MM.1S (cell line): ENCODE measurements around the gene C13orf42.

ENCODE experiments used
- DNase-seq: peaks from one replicate; pipeline ENCODE4 v3.0.0-alpha.2; 2015
- H2AFZ ChIP-seq: fragments of 300-600 bp; sonication (generic); 2 replicates; pipeline ENCODE4 v1.6.0; 2016; ENCODE audit warnings: antibody characterized with exemption, low read length
- H3F3A ChIP-seq: fragments of 300-600 bp; sonication (generic); 2 replicates; pipeline ENCODE4 v1.6.1; 2016; ENCODE audit warnings: mild to moderate bottlenecking, antibody characterized with exemption, low read length, moderate library complexity, mixed read lengths; ENCODE audit not compliant: insufficient read depth
- H3K27ac ChIP-seq: fragments of 300-600 bp; sonication (generic); 2 replicates; pipeline ENCODE4 v1.5.1; 2016; ENCODE audit warnings: mild to moderate bottlenecking, low read length
- H3K27me3 ChIP-seq: fragments of 300-600 bp; sonication (generic); replicated peaks from 2 replicates; pipeline ENCODE4 v1.6.0; 2016; ENCODE audit warnings: low read length; ENCODE audit not compliant: insufficient read depth
- H3K36me3 ChIP-seq: fragments of 300-600 bp; sonication (generic); replicated peaks from 2 replicates; pipeline ENCODE4 v1.6.1; 2016; ENCODE audit warnings: mild to moderate bottlenecking, low read length, mixed read lengths; ENCODE audit not compliant: insufficient read depth
- H3K4me1 ChIP-seq: fragments of 300-600 bp; sonication (generic); 2 replicates; pipeline ENCODE4 v1.6.1; 2016; ENCODE audit warnings: low read length, mixed read lengths
- H3K4me2 ChIP-seq: fragments of 300-600 bp; sonication (generic); 2 replicates; pipeline ENCODE4 v1.6.0; 2016; ENCODE audit warnings: low read depth, low read length
- H3K4me3 ChIP-seq: fragments of 300-600 bp; sonication (generic); 2 replicates; pipeline ENCODE4 v1.5.1; 2016; ENCODE audit warnings: low read length, mixed read lengths
- H3K79me2 ChIP-seq: fragments of 300-600 bp; sonication (generic); 2 replicates; pipeline ENCODE4 v1.6.1; 2016; ENCODE audit warnings: mixed run types, low read length, mixed read lengths
- H3K9ac ChIP-seq: fragments of 300-600 bp; sonication (generic); 2 replicates; pipeline ENCODE4 v1.6.1; 2016; ENCODE audit warnings: low read length, mixed read lengths
- H3K9me2 ChIP-seq: fragments of 300-600 bp; sonication (generic); replicated peaks from 2 replicates; pipeline ENCODE4 v1.6.1; 2016; ENCODE audit warnings: mild to moderate bottlenecking, low read length, mixed read lengths; ENCODE audit not compliant: insufficient read depth
- H3K9me3 ChIP-seq: fragments of 300-600 bp; sonication (generic); replicated peaks from 2 replicates; pipeline ENCODE4 v1.6.1; 2016; ENCODE audit warnings: mild to moderate bottlenecking, low read length, mixed read lengths; ENCODE audit not compliant: insufficient read depth
- H4K20me1 ChIP-seq: fragments of 300-600 bp; sonication (generic); 2 replicates; pipeline ENCODE4 v1.6.1; 2016; ENCODE audit warnings: mild to moderate bottlenecking, low read length, moderate library complexity, mixed read lengths; ENCODE audit not compliant: insufficient read depth
- EZH2 ChIP-seq: fragments of 300-600 bp; sonication (generic); optimal IDR thresholded peaks from 2 replicates; pipeline ENCODE3; 2017; ENCODE audit warnings: low read depth, mild to moderate bottlenecking, antibody characterized with exemption, low read length, mixed read lengths
- EZH2phosphoT487 ChIP-seq: fragments of 300-600 bp; sonication (generic); IDR thresholded peaks from 2 replicates; pipeline ENCODE4 v1.6.1; 2018; ENCODE audit warnings: antibody characterized with exemption, low read length
- TF ChIP-seq, protein P1 (sequence below): fragments of 300-600 bp; sonication (generic); IDR thresholded peaks from 2 replicates; pipeline ENCODE4 v1.5.1; 2016; ENCODE audit warnings: antibody characterized with exemption, low read length, mixed read lengths

Gene C13orf42

DNA sequence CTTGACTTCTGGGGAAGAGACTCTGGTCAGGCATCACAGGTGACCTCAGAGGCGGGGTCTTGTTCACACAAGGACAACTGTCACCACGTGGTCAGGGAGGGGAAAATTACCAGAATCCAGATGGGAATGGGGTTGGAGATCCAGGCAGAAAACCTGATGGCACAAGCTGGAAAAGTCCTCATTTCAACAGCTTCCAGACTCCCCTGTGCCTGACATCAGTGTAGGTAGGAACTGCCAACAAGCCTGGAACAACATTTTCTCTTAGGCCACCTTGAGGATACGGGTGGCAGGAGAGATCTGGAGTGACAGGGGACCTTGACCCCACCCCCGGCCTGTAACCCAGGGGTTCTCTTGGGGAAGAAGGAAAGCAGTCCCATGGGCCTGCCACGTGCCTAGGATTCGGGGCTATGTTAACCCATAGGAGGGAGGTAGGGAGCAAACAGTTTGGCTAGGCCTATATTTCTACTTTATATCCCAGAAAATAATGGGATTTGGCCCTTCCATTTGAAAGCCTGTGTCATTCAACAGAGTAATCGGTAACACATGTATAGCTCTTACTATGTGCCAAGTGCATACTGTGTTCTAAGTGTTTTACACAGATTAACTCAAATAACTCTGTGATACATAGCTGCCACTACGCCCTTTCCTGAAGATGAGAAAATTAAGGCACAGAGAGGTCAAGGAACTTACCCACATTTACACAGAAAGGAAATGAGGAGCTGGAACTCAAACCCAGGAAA, 44.9 kb upstream of the C13orf42 start:
- no peaks in the 10 kb centered on the region for H3K4me1 ChIP-seq
- TF ChIP-seq, protein P1, sequence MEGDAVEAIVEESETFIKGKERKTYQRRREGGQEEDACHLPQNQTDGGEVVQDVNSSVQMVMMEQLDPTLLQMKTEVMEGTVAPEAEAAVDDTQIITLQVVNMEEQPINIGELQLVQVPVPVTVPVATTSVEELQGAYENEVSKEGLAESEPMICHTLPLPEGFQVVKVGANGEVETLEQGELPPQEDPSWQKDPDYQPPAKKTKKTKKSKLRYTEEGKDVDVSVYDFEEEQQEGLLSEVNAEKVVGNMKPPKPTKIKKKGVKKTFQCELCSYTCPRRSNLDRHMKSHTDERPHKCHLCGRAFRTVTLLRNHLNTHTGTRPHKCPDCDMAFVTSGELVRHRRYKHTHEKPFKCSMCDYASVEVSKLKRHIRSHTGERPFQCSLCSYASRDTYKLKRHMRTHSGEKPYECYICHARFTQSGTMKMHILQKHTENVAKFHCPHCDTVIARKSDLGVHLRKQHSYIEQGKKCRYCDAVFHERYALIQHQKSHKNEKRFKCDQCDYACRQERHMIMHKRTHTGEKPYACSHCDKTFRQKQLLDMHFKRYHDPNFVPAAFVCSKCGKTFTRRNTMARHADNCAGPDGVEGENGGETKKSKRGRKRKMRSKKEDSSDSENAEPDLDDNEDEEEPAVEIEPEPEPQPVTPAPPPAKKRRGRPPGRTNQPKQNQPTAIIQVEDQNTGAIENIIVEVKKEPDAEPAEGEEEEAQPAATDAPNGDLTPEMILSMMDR = no peak
- no peak overlapping the region for H3K4me3 ChIP-seq
- no peaks in the 10 kb centered on the region for H3K27me3 ChIP-seq
- H3K79me2 ChIP-seq = no peaks in the 10 kb centered on the region
- H3K9me2 ChIP-seq = no peaks in the 10 kb centered on the region
- no peak for DNase-seq
- no peaks in the 10 kb centered on the region for H3F3A ChIP-seq
- no peaks in the 10 kb centered on the region for H3K36me3 ChIP-seq
- no peak overlapping the region for H3K4me2 ChIP-seq
- H3K9ac ChIP-seq = no peak overlapping the region
- no peak overlapping the region for H2AFZ ChIP-seq
- no peaks in the 10 kb centered on the region for H4K20me1 ChIP-seq
- H3K27ac ChIP-seq = no peak overlapping the region
- no peaks in the 10 kb centered on the region for H3K9me3 ChIP-seq

DNA sequence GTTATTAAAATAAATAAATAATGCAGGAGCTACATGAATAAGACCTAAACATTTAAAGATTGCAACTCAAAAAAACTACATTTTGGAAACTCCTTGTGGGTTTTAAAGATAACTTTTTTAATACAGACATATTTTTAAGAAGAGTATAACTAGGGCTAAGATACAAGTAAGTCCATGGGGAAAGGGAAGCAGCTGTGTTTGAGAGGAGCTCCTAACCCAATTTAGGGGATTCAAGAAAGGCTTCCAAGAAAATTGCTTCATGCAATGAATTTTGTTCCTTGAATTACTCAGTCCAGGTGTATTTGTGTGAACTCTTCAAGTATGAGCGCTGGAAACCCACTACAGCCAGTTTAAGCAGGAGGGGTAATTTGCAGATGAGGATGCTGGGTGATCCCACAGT, 44.1 kb upstream of the C13orf42 start:
- no peak overlapping the region for H3K4me2 ChIP-seq
- TF ChIP-seq EZH2phosphoT487 (no peak), EZH2 (no peak)
- TF ChIP-seq, protein P1 = no peak

GRCh38 chr13:51154029-51154555, 43.0 kb upstream of the C13orf42 start:
- TF ChIP-seq EZH2phosphoT487 (no peak), EZH2 (no peak)
- TF ChIP-seq, protein P1 = no peak
- H3K4me2 ChIP-seq = no peak overlapping the region
- DNase-seq = no peak

More for the DNA sequence above, 44.1 kb upstream of the C13orf42 start:
- no peaks in the 10 kb centered on the region for H4K20me1 ChIP-seq
- no peaks in the 10 kb centered on the region for H3K36me3 ChIP-seq
- no peak overlapping the region for H3K9ac ChIP-seq
- no peaks in the 10 kb centered on the region for H3K4me1 ChIP-seq
- H3K4me3 ChIP-seq = no peak overlapping the region
- no peaks in the 10 kb centered on the region for H3K79me2 ChIP-seq
- no peaks in the 10 kb centered on the region for H3K9me2 ChIP-seq
- no peaks in the 10 kb centered on the region for H3K9me3 ChIP-seq
- H3F3A ChIP-seq = no peaks in the 10 kb centered on the region
- H3K27me3 ChIP-seq = no peaks in the 10 kb centered on the region
- no peak overlapping the region for H2AFZ ChIP-seq
- H3K27ac ChIP-seq = no peak overlapping the region
- DNase-seq = no peak

More at GRCh38 chr13:51154029-51154555, 43.0 kb upstream of the C13orf42 start:
- H3K9me2 ChIP-seq = no peaks in the 10 kb centered on the region
- no peaks in the 10 kb centered on the region for H3K36me3 ChIP-seq
- H3K4me1 ChIP-seq = no peaks in the 10 kb centered on the region
- no peaks in the 10 kb centered on the region for H3K27me3 ChIP-seq
- no peaks in the 10 kb centered on the region for H3K79me2 ChIP-seq
- H3K4me3 ChIP-seq = no peak overlapping the region
- no peaks in the 10 kb centered on the region for H3K9me3 ChIP-seq
- H4K20me1 ChIP-seq = no peaks in the 10 kb centered on the region
- H2AFZ ChIP-seq = no peak overlapping the region
- H3K27ac ChIP-seq = no peak overlapping the region
- no peaks in the 10 kb centered on the region for H3F3A ChIP-seq
- no peak overlapping the region for H3K9ac ChIP-seq
